Nephron progenitor cell (in vitro differentiated cells): ENCODE results near the gene PADI3.

Experiments
- DNase-seq: peaks from one replicate; pipeline ENCODE4 v3.0.0; 2021
- H3K27ac Mint-ChIP-seq: 2 replicates; pipeline ENCODE4 v1.8.0; 2021; ENCODE audit warnings: mild to moderate bottlenecking, moderate library complexity, mixed read lengths
- H3K27me3 Mint-ChIP-seq: 2 replicates; pipeline ENCODE4 v1.8.0; 2021; ENCODE audit warnings: mild to moderate bottlenecking, low read depth, mixed read lengths; ENCODE audit not compliant: poor library complexity
- H3K36me3 Mint-ChIP-seq: 2 replicates; pipeline ENCODE4 v1.8.0; 2021; ENCODE audit warnings: low read depth, mixed read lengths
- H3K4me1 Mint-ChIP-seq: 2 replicates; pipeline ENCODE4 v1.8.0; 2021; ENCODE audit warnings: mixed read lengths
- H3K4me3 Mint-ChIP-seq: 2 replicates; pipeline ENCODE4 v1.8.0; 2021; ENCODE audit warnings: mild to moderate bottlenecking, moderate library complexity, mixed read lengths
- H3K9me3 Mint-ChIP-seq: 2 replicates; pipeline ENCODE4 v1.8.0; 2021; ENCODE audit warnings: mild to moderate bottlenecking, moderate library complexity, mixed read lengths
- CTCF ChIP-seq: fragments of 200-600 bp; sonication (generic); IDR thresholded peaks from 2 replicates; pipeline ENCODE4 v1.5.0; 2021; ENCODE audit warnings: antibody characterized with exemption

Gene PADI3

GRCh38 chr1:17333081-17333480 is 84.2 kb downstream of the PADI3 start:
- no peak overlapping the region for H3K27ac Mint-ChIP-seq
- DNase-seq = no peak

More at GRCh38 chr1:17333081-17333480, 84.2 kb downstream of the PADI3 start:
- Mint-ChIP-seq H3K9me3 (peaks cover 19% of the 10 kb centered on the region), H3K4me1 (no peaks in the 10 kb centered on the region), H3K27me3 (peaks cover 45% of the 10 kb centered on the region), H3K4me3 (no peak overlapping the region), H3K36me3 (no peaks in the 10 kb centered on the region)
- no peak for TF ChIP-seq CTCF
